ENCODE results near the gene PIK3R5.

Gene PIK3R5

GRCh38 chr17:8851600-8851999, 113.9 kb downstream of the PIK3R5 start:
- no peak for FAIRE-seq

DNA sequence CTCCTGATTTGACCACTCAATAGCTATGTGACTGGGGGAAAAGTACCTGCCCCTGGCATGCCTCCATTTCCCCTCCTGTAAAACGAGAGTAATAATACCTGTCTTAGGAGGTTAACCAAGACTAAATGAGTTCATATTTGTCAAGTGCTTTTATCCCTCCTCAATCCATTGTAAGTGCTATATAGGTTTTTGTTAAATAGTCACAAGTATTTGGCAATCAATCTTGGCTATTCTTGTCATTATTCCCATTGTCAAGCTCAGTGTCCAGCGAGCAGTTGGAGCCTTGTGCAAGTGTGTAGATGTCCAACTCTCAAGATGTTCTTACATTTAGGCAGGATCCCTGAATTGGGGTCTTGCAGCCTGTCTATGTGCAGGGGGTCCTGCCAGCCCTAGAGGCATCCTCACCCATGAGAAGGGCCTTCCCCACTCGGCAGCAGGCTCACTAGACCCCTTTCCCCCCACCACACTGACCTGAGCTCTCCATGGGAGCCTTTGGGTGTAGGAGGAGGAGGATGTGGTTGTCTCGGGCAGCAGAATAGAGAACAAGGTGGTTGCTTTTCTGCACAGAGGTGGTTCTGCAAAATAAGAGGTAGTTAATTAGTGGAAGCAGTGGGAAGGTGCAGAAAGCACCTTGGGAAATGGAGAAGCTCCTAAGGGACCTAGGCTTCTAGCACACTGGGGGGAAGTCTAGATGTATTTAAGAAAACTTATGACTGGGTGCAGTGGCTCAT, 116.0 kb downstream of the PIK3R5 start:
- FAIRE-seq: no peak

- FAIRE-seq: no peak
Measured at GRCh38 chr17:8847891-8848290, 117.6 kb downstream of the PIK3R5 start.

DNA sequence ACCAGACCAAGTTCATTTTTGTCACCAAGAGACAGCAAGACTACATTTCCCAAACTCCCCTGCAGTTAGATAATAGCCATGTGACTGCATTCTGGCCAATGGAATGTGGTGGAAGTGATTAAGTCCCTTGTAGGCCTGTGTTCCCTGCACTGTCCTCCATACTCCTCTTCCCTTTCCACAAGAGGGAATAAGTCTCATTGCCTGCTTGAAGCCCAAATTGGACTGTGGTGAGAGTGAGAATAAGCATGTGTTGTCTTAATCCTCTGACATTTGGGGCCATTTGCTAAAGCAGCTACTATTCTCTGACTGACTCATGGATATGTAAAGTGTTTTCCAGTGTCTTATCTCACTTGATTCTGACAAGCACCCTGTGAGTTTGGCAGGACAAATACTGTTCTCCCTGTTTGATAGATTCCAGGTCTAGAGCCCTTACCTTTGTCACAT, 118.7 kb downstream of the PIK3R5 start:
- no peak for FAIRE-seq

GRCh38 chr17:8844229-8845218, 121.0 kb downstream of the PIK3R5 start:
- no peak for FAIRE-seq

GRCh38 chr17:8843344-8843743, 122.2 kb downstream of the PIK3R5 start:
- no peak for FAIRE-seq

DNA sequence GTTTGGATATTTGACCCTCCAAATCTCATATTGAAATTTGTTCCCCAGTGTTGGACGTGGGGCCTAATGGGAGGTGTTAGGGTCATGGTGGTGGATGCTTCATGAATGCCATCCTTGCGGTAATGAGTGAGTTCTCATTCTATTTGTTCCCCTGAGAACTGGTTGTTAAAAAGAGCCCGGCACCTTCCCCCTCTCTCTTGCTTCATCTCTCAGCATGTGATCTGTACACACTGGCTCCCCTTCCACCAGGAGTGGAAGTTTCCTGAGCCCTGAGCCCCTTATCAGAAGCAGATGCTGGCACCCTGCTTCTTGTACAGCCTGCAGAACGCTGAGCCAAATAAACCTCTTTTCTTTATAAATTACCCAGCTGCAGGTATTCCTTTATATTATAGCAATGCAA, 123.7 kb downstream of the PIK3R5 start:
- FAIRE-seq: no peak

DNA sequence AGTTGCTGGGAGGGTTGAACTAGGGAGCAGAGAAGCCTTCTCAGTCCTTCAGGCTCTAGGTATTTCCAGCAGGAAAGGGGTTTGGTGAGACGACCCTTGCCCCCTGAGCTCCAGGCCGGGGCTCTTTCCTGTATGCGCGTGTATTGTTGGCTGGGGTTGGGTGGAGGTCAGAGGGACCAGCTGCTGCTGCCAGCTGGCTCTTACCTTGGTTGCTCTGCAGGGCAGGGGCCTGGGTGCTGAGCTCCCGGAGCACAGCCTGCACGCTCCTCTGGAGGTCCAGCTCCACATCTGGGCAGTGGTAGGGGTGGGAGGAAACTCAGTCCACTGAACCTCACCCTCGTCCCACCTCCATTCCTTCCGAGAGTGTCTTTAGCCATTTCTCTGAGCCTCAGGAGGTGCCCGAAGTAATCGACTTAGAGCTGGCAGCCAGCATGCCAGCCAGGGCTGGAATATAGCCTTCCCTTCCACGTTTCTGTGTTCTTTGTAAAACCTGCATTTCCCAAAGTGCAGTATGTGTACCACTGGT, 126.0 kb downstream of the PIK3R5 start:
- no peak for FAIRE-seq

DNA sequence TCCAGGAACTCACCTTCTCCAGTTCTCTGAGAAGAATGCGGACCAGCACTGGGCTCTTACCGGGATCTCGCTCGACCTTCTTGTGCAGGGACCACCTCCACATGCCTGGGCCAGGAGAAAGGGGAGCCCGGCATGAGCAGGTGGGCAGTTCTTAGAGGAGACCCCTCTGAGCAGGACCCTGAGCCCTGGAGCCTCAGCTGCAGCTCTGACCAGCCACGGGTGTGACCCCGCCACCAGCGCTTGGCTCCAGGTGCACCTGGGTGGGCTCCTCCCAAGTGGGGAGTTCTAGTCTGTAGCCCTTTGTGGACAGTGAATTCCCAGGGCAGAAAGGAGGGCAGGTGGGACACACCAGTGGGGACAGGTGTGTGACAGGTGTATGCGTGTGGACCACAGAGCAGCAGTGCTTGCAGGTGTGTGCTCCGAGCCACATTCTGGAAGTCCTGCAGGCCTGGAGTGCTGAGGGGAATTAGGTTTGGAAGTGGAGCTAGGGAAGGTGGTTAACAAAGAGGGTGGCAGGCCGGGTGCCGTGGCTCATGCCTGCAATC, 126.9 kb downstream of the PIK3R5 start:
- FAIRE-seq: no peak

DNA sequence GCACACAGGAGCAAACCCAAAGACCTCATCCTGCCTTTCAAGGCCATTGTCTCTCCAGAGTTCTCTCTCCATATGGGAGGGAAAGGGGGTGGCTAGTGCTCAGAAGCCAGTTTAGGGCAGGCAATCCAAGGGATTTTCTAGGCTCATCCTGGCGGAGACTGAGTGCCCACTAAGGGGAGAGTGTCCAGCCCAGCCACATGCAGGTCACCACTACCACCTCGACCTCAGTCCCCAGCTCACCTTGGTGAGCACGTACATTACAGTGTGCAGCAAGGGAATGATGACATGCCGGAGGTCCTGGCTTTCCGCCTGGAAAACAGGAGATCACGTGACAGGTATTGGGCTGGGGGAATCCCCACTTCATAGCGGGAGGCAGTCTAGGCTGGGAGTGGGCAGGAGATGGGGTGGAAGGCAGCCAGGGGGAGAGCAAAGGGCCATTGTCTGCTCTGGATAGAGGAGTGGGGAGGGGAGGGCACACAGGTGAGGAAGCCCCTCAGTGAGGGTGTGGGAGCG, 127.9 kb downstream of the PIK3R5 start:
- FAIRE-seq: no peak

- FAIRE-seq: no peak
Measured at GRCh38 chr17:8836821-8837562, 128.5 kb downstream of the PIK3R5 start.

DNA sequence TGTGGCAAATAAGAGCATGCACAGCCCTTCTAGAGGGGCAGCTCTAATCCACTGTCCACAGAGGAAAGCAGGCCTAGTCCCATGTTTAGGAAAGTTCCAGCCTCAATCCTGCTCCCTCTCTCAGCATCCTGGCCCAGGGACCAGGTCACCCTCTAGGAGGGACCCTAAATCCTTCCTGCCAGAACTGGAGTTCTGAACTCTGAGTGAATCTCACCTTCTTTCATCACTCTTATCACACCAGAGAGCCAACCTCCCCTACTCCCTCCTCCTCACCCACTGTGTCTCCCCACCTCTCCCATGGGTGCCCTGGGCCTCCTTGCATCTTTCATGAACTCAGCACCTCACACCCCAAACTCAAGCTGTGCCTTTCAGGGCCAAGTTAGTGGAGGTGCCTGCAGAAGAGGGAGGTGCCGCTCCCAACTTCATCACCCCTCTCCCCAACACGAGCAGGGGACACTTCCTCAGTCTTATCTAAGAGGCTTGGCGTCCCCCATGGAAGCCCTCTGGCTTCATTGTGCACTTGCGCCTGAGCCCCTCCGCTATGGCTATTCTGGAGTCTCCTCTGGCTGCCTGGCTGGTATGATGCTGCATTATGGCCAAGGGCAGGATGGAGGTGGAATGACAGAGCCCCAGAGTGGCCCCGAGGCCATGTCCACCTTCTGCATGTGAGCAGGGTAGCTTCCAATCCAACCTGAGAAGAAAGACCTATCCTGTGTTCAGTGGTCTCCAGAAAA, 129.7 kb downstream of the PIK3R5 start:
- no peak for FAIRE-seq

GRCh38 chr17:8835106-8835505, 130.4 kb downstream of the PIK3R5 start:
- FAIRE-seq: no peak

- no peak for FAIRE-seq
Measured at GRCh38 chr17:8832711-8833352, 132.7 kb downstream of the PIK3R5 start.

- FAIRE-seq: no peak
Measured at GRCh38 chr17:8831234-8831849, 134.2 kb downstream of the PIK3R5 start.

GRCh38 chr17:8830141-8830540, 135.4 kb downstream of the PIK3R5 start:
- no peak for FAIRE-seq

- no peak for FAIRE-seq
Measured at GRCh38 chr17:8829036-8829941, 136.2 kb downstream of the PIK3R5 start.

Measured in A204.1 (cell line).